H1 (cell line): ENCODE data around the gene CGA. TPM values are rescaled to one million over a fixed set of nuclear protein-coding genes. Genes with fewer than 3 reads are reported as not detected.

ENCODE experiments used
- MAFK ChIP-seq: IDR thresholded peaks from 2 replicates; pipeline ENCODE4 v1.6.1; 2012; ENCODE audit warnings: low read depth, mild to moderate bottlenecking, improper control_type of control experiment, low read length
- POLR2A ChIP-seq, 2 experiments: IDR thresholded peaks; 1 replicate in 1 of 2; 2 replicates in 1 of 2; pipeline ENCODE4 v1.6.1; 2011; ENCODE audit warnings: low read depth in 2 of 2, low read length in 2 of 2, mild to moderate bottlenecking in 2 of 2; ENCODE audit errors: control extremely low read depth in 1 of 2
- polyA plus RNA-seq, 7 experiments: library from polyadenylated mRNA; depleted of rRNA in 3 of 7; stranded (reverse) in 5 of 7; unstranded in 2 of 7; fragments of >200 nt in 5 of 7; fragments of 200-250 nt in 2 of 7; gene quantifications; 1 replicate in 5 of 7; 2 replicates in 1 of 7; 4 replicates in 1 of 7; pipeline versions ENCODE4 v1.2.1 to v1.2.3, GENCODE V29; 2011 to 2013; ENCODE audit warnings: missing spikeins in 2 of 7, mixed read lengths in 2 of 7
- total RNA-seq: library from RNA; stranded (reverse); fragmentation: NEBNext Ultra II Directional; extraction: Animal tissue kit (Norgen Biotek cat#: 25700); gene quantifications from 2 replicates; pipeline ENCODE4 v1.2.1, GENCODE V29; 2021
- TF ChIP-seq, protein P1 (sequence below): fragments of 300-600 bp; sonication (generic); IDR thresholded peaks from 2 replicates; pipeline ENCODE4 v1.7.1; 2012; ENCODE audit warnings: low read length, moderate library complexity, mild to moderate bottlenecking, inconsistent platforms; ENCODE audit not compliant: insufficient replicate concordance

Gene CGA
- total and polyA plus RNA-seq, 2 of the 8 experiments (the other 6 are each of a cell fraction or from before 2014, with no cell fraction given): not detected

DNA sequence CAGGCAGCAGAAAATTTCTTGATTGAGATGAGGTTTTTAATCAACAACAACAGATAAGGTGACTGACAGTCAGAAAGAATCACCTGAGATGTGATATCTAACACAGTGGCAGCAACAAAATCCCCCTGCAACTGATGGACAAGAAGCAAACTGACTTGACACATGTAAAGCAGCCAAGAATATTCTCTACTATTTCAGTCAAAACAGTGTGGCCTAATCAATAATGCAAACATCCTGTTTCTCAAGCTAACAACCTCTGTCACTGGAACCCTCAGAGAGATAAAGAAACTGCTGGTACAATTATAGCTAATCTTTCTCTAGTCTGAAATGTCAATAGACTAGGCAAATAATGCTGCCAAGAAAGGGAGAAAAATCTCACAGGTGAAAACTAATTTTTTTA lies 4.6 kb upstream of the CGA start (continued):
- TF ChIP-seq, protein P1, sequence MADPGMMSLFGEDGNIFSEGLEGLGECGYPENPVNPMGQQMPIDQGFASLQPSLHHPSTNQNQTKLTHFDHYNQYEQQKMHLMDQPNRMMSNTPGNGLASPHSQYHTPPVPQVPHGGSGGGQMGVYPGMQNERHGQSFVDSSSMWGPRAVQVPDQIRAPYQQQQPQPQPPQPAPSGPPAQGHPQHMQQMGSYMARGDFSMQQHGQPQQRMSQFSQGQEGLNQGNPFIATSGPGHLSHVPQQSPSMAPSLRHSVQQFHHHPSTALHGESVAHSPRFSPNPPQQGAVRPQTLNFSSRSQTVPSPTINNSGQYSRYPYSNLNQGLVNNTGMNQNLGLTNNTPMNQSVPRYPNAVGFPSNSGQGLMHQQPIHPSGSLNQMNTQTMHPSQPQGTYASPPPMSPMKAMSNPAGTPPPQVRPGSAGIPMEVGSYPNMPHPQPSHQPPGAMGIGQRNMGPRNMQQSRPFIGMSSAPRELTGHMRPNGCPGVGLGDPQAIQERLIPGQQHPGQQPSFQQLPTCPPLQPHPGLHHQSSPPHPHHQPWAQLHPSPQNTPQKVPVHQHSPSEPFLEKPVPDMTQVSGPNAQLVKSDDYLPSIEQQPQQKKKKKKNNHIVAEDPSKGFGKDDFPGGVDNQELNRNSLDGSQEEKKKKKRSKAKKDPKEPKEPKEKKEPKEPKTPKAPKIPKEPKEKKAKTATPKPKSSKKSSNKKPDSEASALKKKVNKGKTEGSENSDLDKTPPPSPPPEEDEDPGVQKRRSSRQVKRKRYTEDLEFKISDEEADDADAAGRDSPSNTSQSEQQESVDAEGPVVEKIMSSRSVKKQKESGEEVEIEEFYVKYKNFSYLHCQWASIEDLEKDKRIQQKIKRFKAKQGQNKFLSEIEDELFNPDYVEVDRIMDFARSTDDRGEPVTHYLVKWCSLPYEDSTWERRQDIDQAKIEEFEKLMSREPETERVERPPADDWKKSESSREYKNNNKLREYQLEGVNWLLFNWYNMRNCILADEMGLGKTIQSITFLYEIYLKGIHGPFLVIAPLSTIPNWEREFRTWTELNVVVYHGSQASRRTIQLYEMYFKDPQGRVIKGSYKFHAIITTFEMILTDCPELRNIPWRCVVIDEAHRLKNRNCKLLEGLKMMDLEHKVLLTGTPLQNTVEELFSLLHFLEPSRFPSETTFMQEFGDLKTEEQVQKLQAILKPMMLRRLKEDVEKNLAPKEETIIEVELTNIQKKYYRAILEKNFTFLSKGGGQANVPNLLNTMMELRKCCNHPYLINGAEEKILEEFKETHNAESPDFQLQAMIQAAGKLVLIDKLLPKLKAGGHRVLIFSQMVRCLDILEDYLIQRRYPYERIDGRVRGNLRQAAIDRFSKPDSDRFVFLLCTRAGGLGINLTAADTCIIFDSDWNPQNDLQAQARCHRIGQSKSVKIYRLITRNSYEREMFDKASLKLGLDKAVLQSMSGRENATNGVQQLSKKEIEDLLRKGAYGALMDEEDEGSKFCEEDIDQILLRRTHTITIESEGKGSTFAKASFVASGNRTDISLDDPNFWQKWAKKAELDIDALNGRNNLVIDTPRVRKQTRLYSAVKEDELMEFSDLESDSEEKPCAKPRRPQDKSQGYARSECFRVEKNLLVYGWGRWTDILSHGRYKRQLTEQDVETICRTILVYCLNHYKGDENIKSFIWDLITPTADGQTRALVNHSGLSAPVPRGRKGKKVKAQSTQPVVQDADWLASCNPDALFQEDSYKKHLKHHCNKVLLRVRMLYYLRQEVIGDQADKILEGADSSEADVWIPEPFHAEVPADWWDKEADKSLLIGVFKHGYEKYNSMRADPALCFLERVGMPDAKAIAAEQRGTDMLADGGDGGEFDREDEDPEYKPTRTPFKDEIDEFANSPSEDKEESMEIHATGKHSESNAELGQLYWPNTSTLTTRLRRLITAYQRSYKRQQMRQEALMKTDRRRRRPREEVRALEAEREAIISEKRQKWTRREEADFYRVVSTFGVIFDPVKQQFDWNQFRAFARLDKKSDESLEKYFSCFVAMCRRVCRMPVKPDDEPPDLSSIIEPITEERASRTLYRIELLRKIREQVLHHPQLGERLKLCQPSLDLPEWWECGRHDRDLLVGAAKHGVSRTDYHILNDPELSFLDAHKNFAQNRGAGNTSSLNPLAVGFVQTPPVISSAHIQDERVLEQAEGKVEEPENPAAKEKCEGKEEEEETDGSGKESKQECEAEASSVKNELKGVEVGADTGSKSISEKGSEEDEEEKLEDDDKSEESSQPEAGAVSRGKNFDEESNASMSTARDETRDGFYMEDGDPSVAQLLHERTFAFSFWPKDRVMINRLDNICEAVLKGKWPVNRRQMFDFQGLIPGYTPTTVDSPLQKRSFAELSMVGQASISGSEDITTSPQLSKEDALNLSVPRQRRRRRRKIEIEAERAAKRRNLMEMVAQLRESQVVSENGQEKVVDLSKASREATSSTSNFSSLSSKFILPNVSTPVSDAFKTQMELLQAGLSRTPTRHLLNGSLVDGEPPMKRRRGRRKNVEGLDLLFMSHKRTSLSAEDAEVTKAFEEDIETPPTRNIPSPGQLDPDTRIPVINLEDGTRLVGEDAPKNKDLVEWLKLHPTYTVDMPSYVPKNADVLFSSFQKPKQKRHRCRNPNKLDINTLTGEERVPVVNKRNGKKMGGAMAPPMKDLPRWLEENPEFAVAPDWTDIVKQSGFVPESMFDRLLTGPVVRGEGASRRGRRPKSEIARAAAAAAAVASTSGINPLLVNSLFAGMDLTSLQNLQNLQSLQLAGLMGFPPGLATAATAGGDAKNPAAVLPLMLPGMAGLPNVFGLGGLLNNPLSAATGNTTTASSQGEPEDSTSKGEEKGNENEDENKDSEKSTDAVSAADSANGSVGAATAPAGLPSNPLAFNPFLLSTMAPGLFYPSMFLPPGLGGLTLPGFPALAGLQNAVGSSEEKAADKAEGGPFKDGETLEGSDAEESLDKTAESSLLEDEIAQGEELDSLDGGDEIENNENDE: no peak
- TF ChIP-seq POLR2A (IDR thresholded peaks at IDR 0.05; ENCODE audit: control extremely low read depth in 1 of 2, low read depth in 2 of 2, low read length in 2 of 2) (no peak), MAFK (no peak)
